ENCODE measurements around the gene PEAK1. TPM values are rescaled to one million over a fixed set of nuclear protein-coding genes. Genes with fewer than 3 reads are reported as not detected.

Gene PEAK1
- total RNA-seq, 4 donors from 2014 or later = 78.3 to 112 (median 95.2) TPM

- Histone ChIP-seq H3K9me3 (no peaks in the 10 kb centered on the region), H3K27me3 (no peaks in the 10 kb centered on the region), H3K27ac (no peak overlapping the region), H3K4me3 (no peak overlapping the region), H3K4me1 (peaks cover 0 to 17% (median 2%) of the 10 kb centered on the region in 4 donors), H3K36me3 (no peaks in the 10 kb centered on the region)
- no peak for DNase-seq (ENCODE audit: low spot score in 2 of 2)
- 36 to 45% methylated on average over 2 of the region's 2 CpGs for WGBS, 2 donors
- TF ChIP-seq CTCF (IDR thresholded peaks at IDR 0.05) (no peak), EP300 (IDR thresholded peaks at IDR 0.05) (no peak), POLR2A (IDR thresholded peaks at IDR 0.05) (no peak)
Measured at GRCh38 chr15:77349666-77350065, 70.2 kb downstream of the PEAK1 start.

- H3K27ac ChIP-seq = no peak overlapping the region
- H3K27me3 ChIP-seq = no peaks in the 10 kb centered on the region
- DNase-seq (ENCODE audit: low spot score in 2 of 2) = no peak
- no peaks in the 10 kb centered on the region for H3K36me3 ChIP-seq
- H3K4me3 ChIP-seq = no peak overlapping the region
- H3K4me1 ChIP-seq = peaks cover 0 to 11% (median 2%) of the 10 kb centered on the region in 4 donors
- TF ChIP-seq POLR2A (IDR thresholded peaks at IDR 0.05) (no peak), EP300 (IDR thresholded peaks at IDR 0.05) (no peak), CTCF (IDR thresholded peaks at IDR 0.05) (no peak)
- WGBS, 2 donors = 96 to 97% methylated on average over 4 of the region's 4 CpGs
- H3K9me3 ChIP-seq = no peaks in the 10 kb centered on the region
Measured at GRCh38 chr15:77348511-77348910, 71.4 kb downstream of the PEAK1 start.

GRCh38 chr15:77347197-77347596 lies 72.7 kb downstream of the PEAK1 start:
- H3K27me3 ChIP-seq = no peaks in the 10 kb centered on the region
- H3K4me3 ChIP-seq = no peak overlapping the region
- no peak overlapping the region for H3K27ac ChIP-seq
- 56 to 66% methylated on average over 4 of the region's 4 CpGs for WGBS, 2 donors
- no peak for DNase-seq (ENCODE audit: low spot score in 2 of 2)
- no peaks in the 10 kb centered on the region for H3K9me3 ChIP-seq
- TF ChIP-seq POLR2A (IDR thresholded peaks at IDR 0.05) = no peak
- TF ChIP-seq CTCF (IDR thresholded peaks at IDR 0.05) = no peak
- TF ChIP-seq EP300 (IDR thresholded peaks at IDR 0.05) = no peak
- H3K4me1 ChIP-seq = peaks cover 0 to 7% (median 2%) of the 10 kb centered on the region in 4 donors
- no peaks in the 10 kb centered on the region for H3K36me3 ChIP-seq

GRCh38 chr15:77346245-77347036 lies 73.5 kb downstream of the PEAK1 start:
- TF ChIP-seq CTCF (IDR thresholded peaks at IDR 0.05) (no peak), EP300 (IDR thresholded peaks at IDR 0.05) (no peak), POLR2A (IDR thresholded peaks at IDR 0.05) (no peak)
- Histone ChIP-seq H3K27me3 (no peaks in the 10 kb centered on the region), H3K27ac (no peak overlapping the region), H3K4me1 (peaks cover 0 to 7% (median 2%) of the 10 kb centered on the region in 4 donors), H3K4me3 (no peak overlapping the region), H3K9me3 (no peaks in the 10 kb centered on the region), H3K36me3 (no peaks in the 10 kb centered on the region)
- 66 to 73% methylated on average over 4 of the region's 4 CpGs for WGBS, 2 donors
- no peak for DNase-seq (ENCODE audit: low spot score in 2 of 2)

GRCh38 chr15:77342807-77343206 lies 77.1 kb downstream of the PEAK1 start:
- DNase-seq (ENCODE audit: low spot score in 2 of 2) = no peak

More at GRCh38 chr15:77342807-77343206, 77.1 kb downstream of the PEAK1 start:
- Histone ChIP-seq H3K4me3 (no peak overlapping the region), H3K27ac (no peak overlapping the region), H3K4me1 (peaks cover 0 to 10% (median 0%) of the 10 kb centered on the region in 4 donors), H3K9me3 (peaks cover 0 to 3% (median 0%) of the 10 kb centered on the region in 4 donors), H3K36me3 (peaks cover 0 to 4% (median 0%) of the 10 kb centered on the region in 3 donors), H3K27me3 (no peaks in the 10 kb centered on the region)
- TF ChIP-seq EP300 (IDR thresholded peaks at IDR 0.05) = no peak
- no peak for TF ChIP-seq CTCF (IDR thresholded peaks at IDR 0.05)
- TF ChIP-seq POLR2A (IDR thresholded peaks at IDR 0.05) = no peak
- 56 to 70% methylated on average over 3 of the region's 3 CpGs for WGBS, 2 donors
